ENCODE measurements around the gene CATSPERD.

GRCh38 chr19:5678071-5678718 is 42.2 kb upstream of the CATSPERD start:
- no peak for TF ChIP-seq FOXP2 (optimal IDR thresholded peaks at IDR 0.05; ENCODE audit: control extremely low read depth, extremely low read length, insufficient read depth)
- no peak for TF ChIP-seq EZH2 (IDR thresholded peaks at IDR 0.05)
